ENCODE data around the gene KAT2A. TPM values are rescaled to one million over a fixed set of nuclear protein-coding genes. Genes with fewer than 3 reads are reported as not detected.

KAT2A gene
- total and polyA plus RNA-seq, 9 of the 15 experiments (the other 6 are each of a cell fraction or from before 2014, with no cell fraction given): 1.5 to 80.4 (median 31.9) TPM

- TF ChIP-seq DEAF1 (CRISPR knock-in tag; IDR thresholded peaks at IDR 0.05) (no peak), ARNT (IDR thresholded peaks at IDR 0.05) (no peak), ZNF436 (CRISPR knock-in tag; IDR thresholded peaks at IDR 0.05) (no peak), ETS1 (conservative IDR thresholded peaks at IDR 0.05; ENCODE audit: control insufficient read depth, low read depth, low read length) (no peak), LEF1 (IDR thresholded peaks at IDR 0.05) (no peak), ZBTB7A (IDR thresholded peaks at IDR 0.05; ENCODE audit: borderline replicate concordance, control insufficient read depth, low read depth, low read length) (0 out of 2 replicates have a peak, but pooled peaks have one; percentile 10), ARID3A (IDR thresholded peaks at IDR 0.05; ENCODE audit: borderline replicate concordance, low read depth, low read length) (no peak), HLTF (IDR thresholded peaks at IDR 0.05) (no peak), SMAD4 (CRISPR knock-in tag; conservative IDR thresholded peaks at IDR 0.05) (no peak), SMARCA4 (IDR thresholded peaks at IDR 0.05) (no peak), SETDB1 (IDR thresholded peaks at IDR 0.05; ENCODE audit: low read length) (no peak), OTX1 (CRISPR knock-in tag; IDR thresholded peaks at IDR 0.05) (no peak), EP400 (IDR thresholded peaks at IDR 0.05) (peak; percentile 13; the same call in 1 of the 2 replicates), ZNF395 (CRISPR knock-in tag; IDR thresholded peaks at IDR 0.05) (no peak), CTBP1 (IDR thresholded peaks at IDR 0.05; ENCODE audit: borderline replicate concordance) (no peak), ZNF408 (CRISPR knock-in tag; IDR thresholded peaks at IDR 0.05; ENCODE audit: low read depth) (no peak), SRF (CRISPR knock-in tag; IDR thresholded peaks at IDR 0.05) (no peak), NONO (IDR thresholded peaks at IDR 0.05; ENCODE audit: low read depth in 2 of 2, low read length in 1 of 2) (no peak), NCOA4 (IDR thresholded peaks at IDR 0.05; ENCODE audit: partially characterized antibody) (no peak), BHLHE40 (IDR thresholded peaks at IDR 0.05; ENCODE audit: low read length) (peak; percentile 86), HEY1 (CRISPR knock-in tag; IDR thresholded peaks at IDR 0.05; ENCODE audit: borderline replicate concordance) (no peak)
Measured at GRCh38 chr17:42153919-42154742, 33.0 kb upstream of the KAT2A start (continued).
